ENCODE measurements around the gene FAM107B.
"Not testable (repeated sequence)": the region's sequence is repeated elsewhere in the genome, so short reads cannot be mapped to it uniquely, and the experiment has no call there.

Gene FAM107B

DNA sequence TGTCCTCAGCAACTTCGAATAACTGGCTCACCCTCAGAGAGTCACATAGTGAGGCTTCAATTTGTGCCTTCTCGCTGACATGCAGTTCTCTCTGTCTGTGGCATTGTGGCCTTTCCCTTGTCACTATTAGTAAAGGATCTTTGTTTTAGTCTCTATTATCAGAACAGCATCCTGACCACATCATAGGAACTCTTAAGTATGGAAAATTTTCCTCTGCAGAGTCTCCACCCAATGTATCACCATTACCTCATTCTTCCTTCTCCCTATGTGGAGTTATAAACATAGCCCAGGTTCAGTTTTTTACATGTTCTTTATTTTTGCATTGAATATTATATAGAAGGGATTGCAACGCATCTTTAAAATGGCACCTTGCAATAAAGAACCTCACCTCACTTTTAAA, 112.9 kb downstream of the FAM107B start:
- Mint-ChIP-seq H3K27ac (no peak overlapping the region), H3K4me3 (no peak overlapping the region), H3K27me3 (ENCODE audit: low read depth) (peaks cover 4% of the 10 kb centered on the region), H3K9me3 (peaks cover 10% of the 10 kb centered on the region), H3K36me3 (ENCODE audit: low read depth) (no peaks in the 10 kb centered on the region), H3K4me1 (peaks cover 14% of the 10 kb centered on the region)
- TF ChIP-seq CTCF (IDR thresholded peaks at IDR 0.05; ENCODE audit: unreplicated experiment in 3 of 3) = no peak

- no peak overlapping the region for H3K27ac Mint-ChIP-seq
- H3K9me3 Mint-ChIP-seq = peaks cover 7% of the 10 kb centered on the region
- H3K4me1 Mint-ChIP-seq = peaks cover 13% of the 10 kb centered on the region
- peaks cover 4% of the 10 kb centered on the region for H3K27me3 Mint-ChIP-seq (ENCODE audit: low read depth)
- TF ChIP-seq CTCF (IDR thresholded peaks at IDR 0.05; ENCODE audit: unreplicated experiment in 3 of 3) = no peak
- H3K4me3 Mint-ChIP-seq = no peak overlapping the region
- no peaks in the 10 kb centered on the region for H3K36me3 Mint-ChIP-seq (ENCODE audit: low read depth)
Measured at GRCh38 chr10:14660831-14661230, 113.9 kb downstream of the FAM107B start.

DNA sequence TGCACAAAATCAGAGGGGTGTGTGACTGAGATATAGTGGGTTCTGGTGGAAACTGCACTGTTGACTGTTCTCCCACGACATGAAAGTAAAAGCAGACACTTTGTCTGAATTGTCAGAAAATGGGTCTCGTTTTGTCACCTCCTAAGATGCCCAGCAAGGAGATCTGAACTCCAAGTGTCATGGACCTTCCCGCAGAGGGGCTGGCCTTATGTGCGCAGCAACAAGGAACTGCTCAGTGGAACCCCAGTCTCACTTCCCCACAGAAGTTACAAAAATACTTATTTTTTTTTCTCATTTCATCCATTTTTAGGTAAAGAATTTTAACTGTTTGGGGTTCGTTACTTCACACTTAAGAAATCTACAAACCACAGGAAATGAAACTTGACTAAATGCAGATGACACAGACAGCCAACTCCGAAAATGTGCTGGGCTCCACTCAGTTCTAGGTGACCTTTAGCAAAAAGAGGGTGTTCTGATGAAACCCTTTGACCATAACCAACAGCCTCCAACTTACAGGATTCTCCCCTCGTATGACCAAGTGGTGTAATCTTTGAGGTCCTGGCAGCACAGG, 115.0 kb downstream of the FAM107B start:
- H3K36me3 Mint-ChIP-seq (ENCODE audit: low read depth) = no peaks in the 10 kb centered on the region
- H3K4me1 Mint-ChIP-seq = peaks cover 7% of the 10 kb centered on the region
- no peak for TF ChIP-seq CTCF (IDR thresholded peaks at IDR 0.05; ENCODE audit: unreplicated experiment in 3 of 3)
- no peak overlapping the region for H3K4me3 Mint-ChIP-seq
- peaks cover 5% of the 10 kb centered on the region for H3K9me3 Mint-ChIP-seq
- H3K27ac Mint-ChIP-seq = no peak overlapping the region
- H3K27me3 Mint-ChIP-seq (ENCODE audit: low read depth) = peaks cover 4% of the 10 kb centered on the region

GRCh38 chr10:14659137-14659536, 115.6 kb downstream of the FAM107B start:
- H3K4me1 Mint-ChIP-seq; H3K9me3 Mint-ChIP-seq; H3K36me3 Mint-ChIP-seq (ENCODE audit: low read depth); H3K4me3 Mint-ChIP-seq; H3K27me3 Mint-ChIP-seq (ENCODE audit: low read depth); H3K27ac Mint-ChIP-seq: not testable (repeated sequence)

DNA sequence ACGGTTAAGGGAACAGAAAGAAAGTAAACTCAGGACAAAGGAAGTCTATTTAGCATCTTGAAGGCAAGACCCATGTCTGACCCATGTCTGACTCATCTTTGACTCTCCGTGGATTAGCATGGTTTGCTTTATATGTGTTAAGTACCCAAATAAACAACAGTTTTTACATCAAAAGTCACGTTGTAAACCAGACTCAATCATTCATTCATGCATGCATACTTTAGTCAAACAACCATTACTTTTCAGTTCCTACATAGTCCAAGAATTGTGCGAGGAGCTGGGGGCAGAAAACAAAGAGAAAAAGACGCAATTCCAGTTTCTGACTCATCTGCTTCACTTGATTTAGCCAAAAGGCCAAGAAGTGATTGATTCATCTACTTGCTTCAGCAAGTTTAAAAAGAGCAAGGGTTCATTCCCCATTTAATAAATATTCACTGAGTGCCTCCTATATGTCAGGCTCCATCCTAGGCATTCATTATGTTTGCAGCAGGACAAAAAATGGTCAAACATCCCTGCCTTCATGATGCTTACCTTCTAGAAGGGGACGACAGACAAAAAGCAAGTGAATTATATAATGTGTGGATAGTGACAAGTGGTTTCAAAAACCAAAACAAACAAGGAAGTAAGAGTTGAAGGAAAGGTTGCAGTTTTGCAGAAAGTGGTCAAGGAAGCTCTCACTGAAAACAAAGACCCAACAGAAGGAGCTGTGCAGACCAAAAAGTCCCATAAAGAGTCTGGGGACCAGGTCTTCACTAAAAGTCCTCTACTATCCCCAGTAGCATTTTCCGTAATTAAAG, 116.2 kb downstream of the FAM107B start:
- Mint-ChIP-seq H3K4me3 (no peak overlapping the region), H3K27ac (no peak overlapping the region), H3K36me3 (ENCODE audit: low read depth) (no peaks in the 10 kb centered on the region), H3K27me3 (ENCODE audit: low read depth) (peaks cover 4% of the 10 kb centered on the region), H3K9me3 (peaks cover 3% of the 10 kb centered on the region), H3K4me1 (peaks cover 16% of the 10 kb centered on the region)
- no peak for TF ChIP-seq CTCF (IDR thresholded peaks at IDR 0.05; ENCODE audit: unreplicated experiment in 3 of 3)

DNA sequence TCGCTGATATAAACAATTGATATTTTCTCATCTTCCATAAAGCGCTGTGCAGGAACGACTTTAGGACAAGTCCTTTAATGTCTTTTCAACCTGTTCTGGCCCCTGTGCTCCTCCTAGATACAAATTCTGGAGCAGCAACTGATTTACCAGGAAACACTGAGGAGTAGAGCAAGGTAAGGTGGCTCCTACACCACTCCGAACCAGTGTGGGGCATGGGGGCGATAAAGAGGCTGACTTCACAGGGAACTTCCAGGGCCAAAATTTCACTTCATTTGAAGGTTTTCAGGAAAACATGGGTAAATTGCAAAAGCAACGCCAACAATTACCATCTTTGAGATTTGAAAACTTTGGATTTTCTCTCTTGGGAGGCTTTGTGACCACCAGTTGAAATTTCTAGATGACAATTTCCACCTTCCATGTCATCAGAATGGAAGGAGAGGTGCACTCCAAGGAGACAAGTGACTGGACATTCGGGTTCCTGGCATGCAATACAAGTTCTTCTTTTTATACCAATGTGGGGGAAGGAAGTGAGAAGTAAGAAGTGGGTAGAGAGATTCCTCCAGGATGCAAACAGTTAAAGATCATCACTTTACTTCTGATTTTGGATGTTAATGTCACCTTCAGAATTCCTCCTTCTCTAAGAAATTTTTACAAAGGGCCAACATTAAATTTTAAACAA, 118.5 kb downstream of the FAM107B start:
- no peaks in the 10 kb centered on the region for H3K36me3 Mint-ChIP-seq (ENCODE audit: low read depth)
- peaks cover 23% of the 10 kb centered on the region for H3K4me1 Mint-ChIP-seq
- no peaks in the 10 kb centered on the region for H3K9me3 Mint-ChIP-seq
- peaks cover 4% of the 10 kb centered on the region for H3K27me3 Mint-ChIP-seq (ENCODE audit: low read depth)
- H3K4me3 Mint-ChIP-seq = no peak overlapping the region
- no peak overlapping the region for H3K27ac Mint-ChIP-seq
- TF ChIP-seq CTCF (IDR thresholded peaks at IDR 0.05; ENCODE audit: unreplicated experiment in 3 of 3) = no peak

Measured in nephron (organoid).